Heart left ventricle (tissue), 13 donors: ENCODE data around the gene EFR3B.

Experiments
- CTCF ChIP-seq, 12 donors: fragments of 200-600 bp; sonication (generic) in 4 of 12; IDR thresholded peaks; one replicate each; pipeline versions ENCODE4 v1.5.0 to v1.8.0; 2018 to 2022; ENCODE audit warnings: antibody characterized with exemption in 12 of 12, mild to moderate bottlenecking in 5 of 12
- POLR2A ChIP-seq, 2 donors: fragments of 450-650 bp; IDR thresholded peaks; one replicate each; pipeline ENCODE4 v1.6.1; 2017; ENCODE audit warnings: antibody characterized with exemption in 2 of 2, mild to moderate bottlenecking in 2 of 2, moderate library complexity in 2 of 2
- donor health status: ischemic (EF 13 %, LVEDD 7.1; RV severe dilation, severe dysfunction).
- donor health status: DM: no; HTN: yes; CAD: no.
- donor health status: DM: no; HTN: no; CAD: no.
- donor health status: ischemic (EF 25% LVEDD 6.9; RV normal size, moderate dysfunction).
- donor health status: ischemic (EF 25% LVEDD 5.7; RV mildly dilated, moderate dysfunction).
- donor health status: ischemic (EF 35%, LVEDD 5.7; RV mildly dilated, moderate dysfunction).
- donor health status: nonischemic (EF 11% LVEDD 7.7; RV severe dilation, severe dysfunction).
- donor health status: DM: yes; HTN: yes; CAD: no.
- donor health status: PGD.
- donor health status: ischemic (EF 29% LVEDD 5.4; RV normal size, mild dysfunction).
- donor health status: nonischemic (EF 23%, LVEDD 6.1; RV moderate dilation, normal function).

GRCh38 chr2:25207078-25207545, 165.2 kb downstream of the EFR3B start:
- TF ChIP-seq CTCF (IDR thresholded peaks at IDR 0.05) (no peak), POLR2A (IDR thresholded peaks at IDR 0.05) (no peak)
